ENCODE data around the gene CFAP119.

Gene CFAP119

DNA sequence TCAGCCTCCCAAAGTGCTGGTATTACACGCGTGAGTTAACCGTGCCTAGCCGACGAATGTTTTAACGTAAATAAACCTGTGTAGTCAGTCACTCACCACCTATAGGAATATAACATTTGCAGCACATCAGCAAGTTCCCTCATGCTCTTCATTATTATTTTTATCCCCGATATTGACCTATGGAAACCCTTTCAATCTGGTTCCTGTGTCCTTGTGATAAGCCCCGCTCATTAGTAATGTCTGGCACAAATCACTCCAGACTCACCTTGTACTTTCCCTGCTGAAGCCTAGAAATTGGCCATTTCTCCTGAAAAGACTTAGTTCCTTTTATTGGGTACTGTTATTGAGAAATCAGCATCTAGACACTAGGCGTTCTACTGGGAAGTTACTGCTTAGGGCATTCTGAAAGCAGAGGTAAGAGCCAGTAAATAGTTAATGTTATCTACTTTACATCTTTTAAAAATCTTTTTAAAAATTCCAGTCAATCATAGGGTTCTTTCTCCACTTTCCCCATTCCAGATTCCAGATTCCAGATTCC, 15.2 kb downstream of the CFAP119 start:
- Histone ChIP-seq H3K4me3 (ENCODE audit: low read depth, low read length) (no peak overlapping the region), H3K27ac (ENCODE audit: low read depth, low read length) (no peak overlapping the region), H3K9ac (ENCODE audit: low read depth, low read length) (no peak overlapping the region), H3K27me3 (ENCODE audit: control insufficient read depth, insufficient read depth, low read length) (no peaks in the 10 kb centered on the region), H3K4me1 (ENCODE audit: control insufficient read depth, insufficient read depth, low read length) (no peaks in the 10 kb centered on the region), H3K9me3 (ENCODE audit: control insufficient read depth, insufficient read depth, low read length) (no peaks in the 10 kb centered on the region), H3K36me3 (ENCODE audit: control insufficient read depth, insufficient read depth, low read length) (peaks cover 46% of the 10 kb centered on the region)

DNA sequence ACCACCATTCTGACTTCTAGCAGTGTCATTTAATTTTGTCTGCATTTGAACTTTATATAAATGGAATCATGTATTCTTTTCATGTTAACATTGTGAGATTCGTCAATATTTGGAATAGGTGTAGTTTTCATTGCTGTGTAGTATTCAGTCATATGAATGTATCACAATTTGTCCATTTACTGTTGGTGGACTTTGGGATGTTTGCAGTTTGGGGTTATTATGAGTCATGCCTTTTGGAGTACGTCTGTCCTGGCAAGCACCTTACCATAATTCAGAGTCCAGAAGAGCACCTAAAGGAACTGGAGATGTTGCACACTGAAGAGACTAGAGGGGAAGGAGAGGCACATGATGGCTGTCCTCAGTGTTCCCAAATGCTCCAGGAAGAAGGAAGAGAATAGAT, 16.8 kb downstream of the CFAP119 start:
- H3K4me3 ChIP-seq (ENCODE audit: low read depth, low read length): no peak overlapping the region
- H3K36me3 ChIP-seq (ENCODE audit: control insufficient read depth, insufficient read depth, low read length): peaks cover 35% of the 10 kb centered on the region
- peaks cover 6% of the 10 kb centered on the region for H3K4me1 ChIP-seq (ENCODE audit: control insufficient read depth, insufficient read depth, low read length)
- H3K9ac ChIP-seq (ENCODE audit: low read depth, low read length): no peak overlapping the region
- H3K9me3 ChIP-seq (ENCODE audit: control insufficient read depth, insufficient read depth, low read length): no peaks in the 10 kb centered on the region
- H3K27ac ChIP-seq (ENCODE audit: low read depth, low read length): no peak overlapping the region
- no peaks in the 10 kb centered on the region for H3K27me3 ChIP-seq (ENCODE audit: control insufficient read depth, insufficient read depth, low read length)

DNA sequence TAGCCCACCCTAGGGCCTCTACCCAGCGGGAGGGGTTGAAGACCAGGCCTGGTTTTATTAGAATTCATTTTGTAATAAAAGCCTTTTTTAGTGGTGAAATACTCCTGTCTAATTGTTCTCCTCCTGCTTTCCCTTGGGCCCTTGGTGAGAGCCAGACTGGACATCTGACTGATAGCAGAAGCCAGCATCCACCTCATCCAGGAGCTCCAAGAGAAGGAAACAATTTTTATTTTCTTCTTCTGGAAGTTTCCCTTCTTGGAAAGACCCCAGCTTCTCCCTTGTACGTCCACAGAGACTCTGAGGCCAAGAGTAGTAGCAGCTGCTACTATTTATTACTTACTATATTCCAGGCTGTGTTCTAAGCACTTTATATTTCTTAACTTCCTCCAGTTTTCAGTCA, 17.7 kb downstream of the CFAP119 start:
- H3K27me3 ChIP-seq (ENCODE audit: control insufficient read depth, insufficient read depth, low read length): no peaks in the 10 kb centered on the region
- peaks cover 35% of the 10 kb centered on the region for H3K36me3 ChIP-seq (ENCODE audit: control insufficient read depth, insufficient read depth, low read length)
- no peak overlapping the region for H3K4me3 ChIP-seq (ENCODE audit: low read depth, low read length)
- H3K9me3 ChIP-seq (ENCODE audit: control insufficient read depth, insufficient read depth, low read length): no peaks in the 10 kb centered on the region
- H3K9ac ChIP-seq (ENCODE audit: low read depth, low read length): no peak overlapping the region
- peaks cover 7% of the 10 kb centered on the region for H3K4me1 ChIP-seq (ENCODE audit: control insufficient read depth, insufficient read depth, low read length)
- no peak overlapping the region for H3K27ac ChIP-seq (ENCODE audit: low read depth, low read length)

DNA sequence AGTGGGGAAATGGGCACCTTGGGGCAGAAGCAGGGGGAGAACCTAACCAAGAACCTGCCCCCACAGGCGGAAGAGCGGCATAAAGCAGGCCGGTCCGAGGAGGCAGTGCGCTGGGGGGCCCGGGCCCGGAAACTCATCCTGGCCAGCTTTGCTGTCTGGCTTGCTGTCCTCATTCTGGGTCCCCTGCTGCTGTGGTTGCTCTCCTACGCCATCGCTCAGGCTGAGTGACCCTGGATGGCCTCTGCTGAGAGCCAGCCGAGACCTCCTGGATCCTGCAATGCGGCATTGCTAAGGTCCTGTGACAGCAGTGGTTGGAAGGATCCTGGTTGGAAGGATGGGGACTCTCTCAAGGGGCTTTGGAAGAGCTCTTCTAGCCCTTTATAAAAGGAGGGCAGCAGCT, 18.1 kb downstream of the CFAP119 start:
- H3K4me1 ChIP-seq (ENCODE audit: control insufficient read depth, insufficient read depth, low read length): peaks cover 7% of the 10 kb centered on the region
- no peaks in the 10 kb centered on the region for H3K9me3 ChIP-seq (ENCODE audit: control insufficient read depth, insufficient read depth, low read length)
- no peak overlapping the region for H3K27ac ChIP-seq (ENCODE audit: low read depth, low read length)
- no peak overlapping the region for H3K4me3 ChIP-seq (ENCODE audit: low read depth, low read length)
- H3K9ac ChIP-seq (ENCODE audit: low read depth, low read length): no peak overlapping the region
- no peaks in the 10 kb centered on the region for H3K27me3 ChIP-seq (ENCODE audit: control insufficient read depth, insufficient read depth, low read length)
- peaks cover 39% of the 10 kb centered on the region for H3K36me3 ChIP-seq (ENCODE audit: control insufficient read depth, insufficient read depth, low read length)

DNA sequence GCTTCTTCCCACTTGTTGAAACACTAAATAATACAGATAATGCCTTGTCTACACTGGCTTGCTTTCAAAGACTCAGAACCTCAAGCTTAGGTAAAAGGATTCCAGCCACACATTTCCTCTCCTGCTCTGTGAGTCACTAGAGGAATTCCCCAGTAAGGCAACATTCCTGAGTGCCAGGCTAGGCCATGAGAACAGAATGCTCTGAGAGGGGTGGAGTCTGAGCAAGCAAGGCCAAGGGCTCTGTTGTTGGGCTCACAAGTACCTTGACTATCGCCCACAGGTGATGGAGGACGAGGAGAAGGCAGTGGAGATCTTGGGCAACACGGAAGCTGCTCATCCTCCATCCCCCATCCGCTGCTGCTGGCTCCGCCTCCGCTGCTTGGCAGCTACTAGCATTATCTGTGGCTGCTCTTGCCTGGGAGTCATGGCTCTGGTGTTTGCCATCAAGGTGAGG, 20.4 kb downstream of the CFAP119 start:
- Histone ChIP-seq H3K9ac (ENCODE audit: low read depth, low read length) (no peak overlapping the region), H3K4me3 (ENCODE audit: low read depth, low read length) (no peak overlapping the region), H3K36me3 (ENCODE audit: control insufficient read depth, insufficient read depth, low read length) (peaks cover 62% of the 10 kb centered on the region), H3K27ac (ENCODE audit: low read depth, low read length) (peak overlapping the region; percentile 65), H3K27me3 (ENCODE audit: control insufficient read depth, insufficient read depth, low read length) (no peaks in the 10 kb centered on the region), H3K9me3 (ENCODE audit: control insufficient read depth, insufficient read depth, low read length) (no peaks in the 10 kb centered on the region), H3K4me1 (ENCODE audit: control insufficient read depth, insufficient read depth, low read length) (peaks cover 7% of the 10 kb centered on the region)

DNA sequence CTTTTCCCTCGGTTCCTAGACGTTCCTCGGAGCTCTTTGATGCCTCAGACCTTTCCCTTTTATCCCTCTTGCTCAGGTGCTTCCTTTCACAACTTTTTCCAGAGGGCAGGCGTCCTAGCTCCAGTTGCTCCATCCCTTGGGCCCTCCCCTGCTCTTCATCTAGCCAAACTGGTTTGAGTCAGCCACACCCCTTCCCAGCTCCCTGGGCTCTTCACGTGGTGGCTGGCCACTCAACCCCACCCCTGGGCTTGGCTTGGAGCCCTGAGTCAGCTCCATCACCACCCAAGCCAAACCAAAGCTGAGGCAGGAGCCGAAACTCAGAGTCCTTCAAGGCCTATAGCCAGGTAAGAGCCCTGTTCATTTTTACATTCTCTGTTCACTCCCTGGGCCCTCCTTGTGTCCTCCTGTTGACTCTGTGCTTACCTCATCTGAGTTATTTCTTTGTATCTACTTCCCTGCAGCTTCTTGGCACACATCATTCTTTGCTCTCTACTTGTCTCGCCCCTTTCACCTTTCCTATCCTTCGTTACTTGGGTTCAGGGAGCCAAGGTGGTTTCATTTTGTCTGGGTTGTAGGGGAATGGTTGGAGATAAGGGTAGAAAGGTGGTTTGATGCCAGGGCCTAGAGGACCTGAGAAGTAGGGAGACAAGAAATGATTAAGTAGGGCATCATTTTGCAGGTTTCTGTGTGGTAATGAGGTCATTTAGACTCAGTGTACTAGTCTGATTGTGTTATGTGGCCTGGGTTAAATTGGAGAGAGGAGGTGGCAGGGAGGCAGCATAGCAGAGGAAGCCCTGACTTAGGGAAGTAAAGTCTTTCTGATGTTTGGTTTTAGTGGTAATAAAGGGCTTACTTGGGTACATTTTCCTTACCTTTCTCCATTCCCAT, 21.3 kb downstream of the CFAP119 start:
- no peak overlapping the region for H3K9ac ChIP-seq (ENCODE audit: low read depth, low read length)
- no peaks in the 10 kb centered on the region for H3K27me3 ChIP-seq (ENCODE audit: control insufficient read depth, insufficient read depth, low read length)
- H3K4me3 ChIP-seq (ENCODE audit: low read depth, low read length): no peak overlapping the region
- H3K4me1 ChIP-seq (ENCODE audit: control insufficient read depth, insufficient read depth, low read length): peaks cover 7% of the 10 kb centered on the region
- H3K27ac ChIP-seq (ENCODE audit: low read depth, low read length): peak overlapping the region; percentile 65
- no peaks in the 10 kb centered on the region for H3K9me3 ChIP-seq (ENCODE audit: control insufficient read depth, insufficient read depth, low read length)
- peaks cover 70% of the 10 kb centered on the region for H3K36me3 ChIP-seq (ENCODE audit: control insufficient read depth, insufficient read depth, low read length)

DNA sequence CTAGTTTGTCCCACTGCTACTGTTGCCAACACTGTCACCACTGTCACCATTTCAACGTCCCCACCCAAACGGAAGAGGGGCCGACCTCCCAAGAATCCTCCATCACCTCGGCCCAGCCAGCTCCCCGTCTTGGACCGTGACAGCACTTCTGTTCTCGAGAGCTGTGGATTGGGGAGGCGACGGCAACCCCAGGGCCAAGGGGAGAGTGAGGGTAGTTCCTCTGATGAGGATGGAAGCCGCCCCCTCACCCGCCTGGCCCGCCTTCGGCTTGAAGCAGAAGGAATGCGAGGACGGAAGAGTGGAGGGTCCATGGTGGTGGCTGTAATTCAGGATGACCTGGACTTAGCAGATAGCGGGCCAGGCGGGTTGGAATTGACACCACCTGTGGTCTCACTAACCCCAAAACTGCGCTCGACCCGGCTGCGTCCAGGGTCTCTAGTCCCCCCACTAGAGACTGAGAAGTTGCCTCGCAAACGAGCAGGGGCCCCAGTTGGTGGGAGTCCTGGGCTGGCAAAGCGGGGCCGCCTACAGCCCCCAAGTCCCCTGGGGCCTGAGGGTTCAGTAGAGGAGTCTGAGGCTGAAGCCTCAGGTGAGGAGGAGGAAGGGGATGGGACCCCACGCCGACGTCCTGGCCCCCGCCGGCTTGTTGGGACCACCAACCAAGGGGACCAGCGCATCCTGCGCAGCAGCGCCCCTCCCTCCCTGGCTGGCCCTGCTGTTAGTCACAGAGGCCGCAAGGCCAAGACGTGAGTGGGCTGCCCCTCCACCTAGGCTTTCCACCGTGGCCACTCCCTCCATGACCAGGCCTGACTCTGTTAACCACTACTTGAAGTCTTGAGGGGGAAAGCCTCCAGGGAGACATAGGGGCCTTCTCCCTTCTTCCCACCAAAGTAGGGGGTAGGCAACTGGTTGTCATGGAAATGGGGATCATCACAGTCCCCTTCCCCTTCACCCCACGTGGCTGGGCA, 22.6 kb downstream of the CFAP119 start:
- H3K9ac ChIP-seq (ENCODE audit: low read depth, low read length): no peak overlapping the region
- H3K27ac ChIP-seq (ENCODE audit: low read depth, low read length): no peak overlapping the region
- H3K27me3 ChIP-seq (ENCODE audit: control insufficient read depth, insufficient read depth, low read length): no peaks in the 10 kb centered on the region
- peaks cover 7% of the 10 kb centered on the region for H3K4me1 ChIP-seq (ENCODE audit: control insufficient read depth, insufficient read depth, low read length)
- H3K9me3 ChIP-seq (ENCODE audit: control insufficient read depth, insufficient read depth, low read length): no peaks in the 10 kb centered on the region
- H3K4me3 ChIP-seq (ENCODE audit: low read depth, low read length): no peak overlapping the region
- peaks cover 65% of the 10 kb centered on the region for H3K36me3 ChIP-seq (ENCODE audit: control insufficient read depth, insufficient read depth, low read length)

DNA sequence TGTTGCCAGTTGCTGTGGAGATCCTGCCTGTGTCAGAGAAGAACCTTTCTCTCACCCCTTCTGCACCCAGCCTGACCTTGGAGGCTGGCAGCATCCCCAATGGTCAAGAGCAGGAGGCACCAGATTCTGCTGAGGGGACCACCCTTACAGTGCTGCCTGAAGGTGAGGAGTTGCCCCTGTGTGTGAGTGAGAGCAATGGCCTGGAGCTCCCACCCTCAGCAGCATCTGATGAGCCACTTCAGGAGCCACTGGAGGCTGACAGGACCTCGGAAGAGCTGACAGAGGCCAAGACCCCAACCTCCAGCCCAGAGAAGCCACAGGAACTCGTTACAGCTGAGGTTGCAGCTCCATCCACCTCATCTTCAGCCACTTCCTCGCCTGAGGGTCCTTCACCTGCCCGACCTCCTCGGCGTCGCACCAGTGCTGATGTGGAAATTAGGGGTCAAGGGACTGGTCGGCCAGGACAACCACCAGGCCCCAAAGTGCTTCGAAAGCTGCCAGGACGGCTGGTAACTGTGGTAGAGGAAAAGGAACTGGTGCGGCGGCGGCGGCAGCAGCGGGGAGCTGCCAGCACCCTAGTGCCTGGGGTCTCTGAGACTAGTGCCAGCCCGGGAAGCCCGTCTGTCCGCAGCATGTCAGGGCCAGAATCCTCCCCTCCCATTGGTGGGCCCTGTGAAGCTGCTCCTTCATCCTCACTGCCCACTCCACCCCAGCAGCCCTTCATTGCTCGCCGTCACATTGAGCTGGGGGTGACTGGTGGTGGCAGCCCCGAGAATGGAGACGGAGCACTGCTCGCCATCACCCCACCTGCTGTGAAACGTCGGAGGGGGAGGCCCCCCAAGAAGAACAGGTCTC, 23.8 kb downstream of the CFAP119 start:
- Histone ChIP-seq H3K9me3 (ENCODE audit: control insufficient read depth, insufficient read depth, low read length) (no peaks in the 10 kb centered on the region), H3K4me1 (ENCODE audit: control insufficient read depth, insufficient read depth, low read length) (peaks cover 7% of the 10 kb centered on the region), H3K9ac (ENCODE audit: low read depth, low read length) (no peak overlapping the region), H3K4me3 (ENCODE audit: low read depth, low read length) (no peak overlapping the region), H3K36me3 (ENCODE audit: control insufficient read depth, insufficient read depth, low read length) (peaks cover 72% of the 10 kb centered on the region), H3K27ac (ENCODE audit: low read depth, low read length) (no peak overlapping the region), H3K27me3 (ENCODE audit: control insufficient read depth, insufficient read depth, low read length) (no peaks in the 10 kb centered on the region)

DNA sequence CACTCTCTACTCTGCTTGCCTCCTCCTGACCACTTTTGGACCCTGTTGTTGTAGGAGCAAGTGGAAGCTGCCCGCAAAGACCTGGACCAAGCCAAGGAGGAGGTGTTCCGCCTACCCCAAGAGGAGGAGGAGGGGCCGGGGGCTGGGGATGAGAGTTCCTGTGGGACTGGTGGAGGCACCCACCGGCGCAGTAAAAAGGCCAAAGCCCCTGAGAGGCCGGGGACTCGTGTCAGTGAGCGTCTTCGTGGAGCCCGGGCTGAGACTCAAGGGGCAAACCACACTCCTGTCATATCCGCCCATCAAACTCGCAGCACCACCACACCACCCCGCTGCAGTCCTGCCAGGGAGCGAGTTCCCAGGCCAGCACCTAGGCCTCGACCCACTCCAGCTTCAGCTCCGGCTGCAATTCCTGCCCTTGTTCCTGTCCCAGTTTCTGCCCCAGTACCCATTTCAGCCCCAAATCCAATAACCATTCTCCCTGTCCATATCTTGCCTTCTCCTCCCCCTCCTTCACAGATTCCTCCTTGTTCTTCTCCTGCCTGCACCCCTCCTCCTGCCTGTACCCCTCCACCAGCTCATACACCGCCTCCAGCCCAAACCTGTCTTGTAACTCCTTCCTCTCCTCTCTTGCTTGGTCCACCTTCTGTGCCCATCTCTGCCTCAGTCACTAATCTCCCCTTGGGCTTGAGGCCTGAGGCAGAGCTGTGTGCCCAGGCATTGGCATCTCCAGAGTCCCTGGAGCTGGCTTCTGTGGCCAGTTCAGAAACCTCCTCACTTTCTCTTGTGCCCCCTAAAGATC, 24.7 kb downstream of the CFAP119 start:
- H3K36me3 ChIP-seq (ENCODE audit: control insufficient read depth, insufficient read depth, low read length): peaks cover 77% of the 10 kb centered on the region
- H3K9ac ChIP-seq (ENCODE audit: low read depth, low read length): no peak overlapping the region
- no peak overlapping the region for H3K4me3 ChIP-seq (ENCODE audit: low read depth, low read length)
- no peaks in the 10 kb centered on the region for H3K9me3 ChIP-seq (ENCODE audit: control insufficient read depth, insufficient read depth, low read length)
- peaks cover 7% of the 10 kb centered on the region for H3K4me1 ChIP-seq (ENCODE audit: control insufficient read depth, insufficient read depth, low read length)
- H3K27ac ChIP-seq (ENCODE audit: low read depth, low read length): no peak overlapping the region
- H3K27me3 ChIP-seq (ENCODE audit: control insufficient read depth, insufficient read depth, low read length): no peaks in the 10 kb centered on the region

DNA sequence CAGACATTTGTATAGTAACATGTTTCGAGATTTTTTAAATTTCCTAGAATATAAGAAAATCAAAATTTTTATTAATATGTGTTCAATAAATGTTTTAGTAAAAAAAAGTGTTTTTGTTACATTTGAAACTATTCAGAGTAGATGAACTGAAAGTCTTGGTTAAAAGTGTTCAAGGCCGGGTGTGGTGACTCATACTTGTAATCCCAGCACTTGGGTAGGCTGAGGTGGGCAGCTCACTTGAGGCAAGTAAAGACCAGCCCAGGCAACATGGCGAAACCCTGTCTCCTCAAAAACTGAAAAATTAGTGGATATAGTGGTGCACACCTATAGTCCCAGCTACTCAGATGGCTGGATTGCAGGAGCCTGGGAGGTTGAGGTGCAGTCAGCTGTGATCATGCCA, 30.5 kb downstream of the CFAP119 start:
- Histone ChIP-seq H3K27me3 (ENCODE audit: control insufficient read depth, insufficient read depth, low read length) (no peaks in the 10 kb centered on the region), H3K27ac (ENCODE audit: low read depth, low read length) (no peak overlapping the region), H3K36me3 (ENCODE audit: control insufficient read depth, insufficient read depth, low read length) (peaks cover 76% of the 10 kb centered on the region), H3K9me3 (ENCODE audit: control insufficient read depth, insufficient read depth, low read length) (no peaks in the 10 kb centered on the region), H3K4me1 (ENCODE audit: control insufficient read depth, insufficient read depth, low read length) (peaks cover 7% of the 10 kb centered on the region), H3K9ac (ENCODE audit: low read depth, low read length) (no peak overlapping the region), H3K4me3 (ENCODE audit: low read depth, low read length) (no peak overlapping the region)

Data from HUES48 (cell line).